ENCODE measurements around the gene CSNK1G2. TPM values are rescaled to one million over a fixed set of nuclear protein-coding genes. Genes with fewer than 3 reads are reported as not detected.

Gene CSNK1G2
- total RNA-seq, 1 experiment from 2014 or later, result 44.4 TPM

- POLR2A ChIA-PET, result interaction anchor here (0.6 kb wide), 1 partner anchor 23 kb away, joined by 3 read pairs; no protein-coding TSS in a partner anchor
- BruUV-seq (replicated peaks), result no TSS peak
- Mint-ChIP-seq H3K9me3 (ENCODE audit: unreplicated experiment) (no peaks in the 10 kb centered on the region), H3K27me3 (ENCODE audit: insufficient read depth, unreplicated experiment) (no peaks in the 10 kb centered on the region), H3K27ac (ENCODE audit: unreplicated experiment) (no peak overlapping the region), H3K4me1 (ENCODE audit: low read depth, unreplicated experiment) (no peaks in the 10 kb centered on the region), H3K4me3 (ENCODE audit: unreplicated experiment) (no peak overlapping the region), H3K36me3 (ENCODE audit: insufficient read depth, unreplicated experiment) (peaks cover 21% of the 10 kb centered on the region)
- H3K9me3 ChIP-seq, result no peaks in the 10 kb centered on the region
- CTCF ChIA-PET, result no interaction called here
- TF ChIP-seq CTCF (IDR thresholded peaks at IDR 0.05; ENCODE audit: insufficient read depth in 1 of 2, low read depth in 1 of 2, low read length in 1 of 2, severe bottlenecking in 1 of 2, unreplicated experiment in 1 of 2), result no peak
- no peak overlapping the region for H3K4me3 ChIP-seq (ENCODE audit: low read depth, low read length)
- no peaks in the 10 kb centered on the region for H3K36me3 ChIP-seq (ENCODE audit: control insufficient read depth, insufficient read depth, low read length)
- no peaks in the 10 kb centered on the region for H3K4me1 ChIP-seq
- no peaks in the 10 kb centered on the region for H3K27me3 ChIP-seq (replicated peaks; ENCODE audit: control insufficient read depth, insufficient read depth, low read length)
- no peak for DNase-seq
- intact Hi-C loops (cut with micrococcal nuclease; ENCODE audit: unreplicated experiment), result no loop called here
Measured at GRCh38 chr19:2011169-2011568, 70.2 kb downstream of the CSNK1G2 start.

GRCh38 chr19:2012941-2013682 is 72.1 kb downstream of the CSNK1G2 start:
- no TSS peak for BruUV-seq (replicated peaks)
- CTCF ChIA-PET, result no interaction called here
- Mint-ChIP-seq H3K36me3 (ENCODE audit: insufficient read depth, unreplicated experiment) (peaks cover 21% of the 10 kb centered on the region), H3K9me3 (ENCODE audit: unreplicated experiment) (no peaks in the 10 kb centered on the region), H3K27ac (ENCODE audit: unreplicated experiment) (no peak overlapping the region), H3K4me3 (ENCODE audit: unreplicated experiment) (peak overlapping the region; percentile 66), H3K4me1 (ENCODE audit: low read depth, unreplicated experiment) (no peaks in the 10 kb centered on the region), H3K27me3 (ENCODE audit: insufficient read depth, unreplicated experiment) (no peaks in the 10 kb centered on the region)
- H3K4me1 ChIP-seq, result no peaks in the 10 kb centered on the region
- POLR2A ChIA-PET, result no interaction called here
- no peak for TF ChIP-seq CTCF (IDR thresholded peaks at IDR 0.05; ENCODE audit: insufficient read depth in 1 of 2, low read depth in 1 of 2, low read length in 1 of 2, severe bottlenecking in 1 of 2, unreplicated experiment in 1 of 2)
- H3K27me3 ChIP-seq (replicated peaks; ENCODE audit: control insufficient read depth, insufficient read depth, low read length), result no peaks in the 10 kb centered on the region
- no peak for DNase-seq
- intact Hi-C loops (cut with micrococcal nuclease; ENCODE audit: unreplicated experiment), result no loop called here
- H3K36me3 ChIP-seq (ENCODE audit: control insufficient read depth, insufficient read depth, low read length), result no peaks in the 10 kb centered on the region
- H3K4me3 ChIP-seq (ENCODE audit: low read depth, low read length), result no peak overlapping the region
- no peaks in the 10 kb centered on the region for H3K9me3 ChIP-seq

GRCh38 chr19:2013683-2013961 is 72.7 kb downstream of the CSNK1G2 start:
- POLR2A ChIA-PET, result no interaction called here
- H3K4me3 Mint-ChIP-seq (ENCODE audit: unreplicated experiment), result peak overlapping the region; percentile 66

More at GRCh38 chr19:2013683-2013961, 72.7 kb downstream of the CSNK1G2 start:
- Histone ChIP-seq H3K9me3 (no peaks in the 10 kb centered on the region), H3K4me1 (no peaks in the 10 kb centered on the region), H3K4me3 (ENCODE audit: low read depth, low read length) (no peak overlapping the region), H3K27me3 (replicated peaks; ENCODE audit: control insufficient read depth, insufficient read depth, low read length) (no peaks in the 10 kb centered on the region), H3K36me3 (ENCODE audit: control insufficient read depth, insufficient read depth, low read length) (no peaks in the 10 kb centered on the region)
- no peaks in the 10 kb centered on the region for H3K9me3 Mint-ChIP-seq (ENCODE audit: unreplicated experiment)
- DNase-seq, result no peak
- H3K36me3 Mint-ChIP-seq (ENCODE audit: insufficient read depth, unreplicated experiment), result peaks cover 21% of the 10 kb centered on the region
- no peak for TF ChIP-seq CTCF (IDR thresholded peaks at IDR 0.05; ENCODE audit: insufficient read depth in 1 of 2, low read depth in 1 of 2, low read length in 1 of 2, severe bottlenecking in 1 of 2, unreplicated experiment in 1 of 2)
- no peaks in the 10 kb centered on the region for H3K27me3 Mint-ChIP-seq (ENCODE audit: insufficient read depth, unreplicated experiment)
- no peak overlapping the region for H3K27ac Mint-ChIP-seq (ENCODE audit: unreplicated experiment)
- H3K4me1 Mint-ChIP-seq (ENCODE audit: low read depth, unreplicated experiment), result no peaks in the 10 kb centered on the region
- BruUV-seq (replicated peaks), result no TSS peak
- CTCF ChIA-PET, result no interaction called here
- intact Hi-C loops (cut with micrococcal nuclease; ENCODE audit: unreplicated experiment), result no loop called here
